ENCODE results near the gene ITPR3.

DNA sequence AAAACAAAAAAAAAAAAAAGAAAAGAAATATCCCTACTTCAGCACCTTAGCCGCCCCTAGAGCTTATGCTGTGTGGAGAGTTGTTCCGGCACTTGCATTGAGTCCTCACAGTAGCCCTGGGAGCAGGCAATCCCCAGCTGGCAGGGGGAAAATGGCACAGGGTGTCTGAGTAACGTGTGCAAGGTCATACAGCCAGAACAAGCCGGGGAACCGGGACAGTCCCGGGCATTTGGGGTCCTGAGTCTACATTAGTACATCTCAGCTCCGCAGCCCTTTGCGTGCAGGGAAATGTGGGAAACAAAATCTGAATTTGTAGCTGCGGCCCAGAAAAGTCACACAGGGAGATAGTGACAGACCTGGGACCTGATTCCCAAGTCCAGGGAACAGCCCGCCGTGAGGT lies 44.5 kb upstream of the ITPR3 start:
- no peak for TF ChIP-seq POLR2A (IDR thresholded peaks at IDR 0.05)
- TF ChIP-seq, protein P1, sequence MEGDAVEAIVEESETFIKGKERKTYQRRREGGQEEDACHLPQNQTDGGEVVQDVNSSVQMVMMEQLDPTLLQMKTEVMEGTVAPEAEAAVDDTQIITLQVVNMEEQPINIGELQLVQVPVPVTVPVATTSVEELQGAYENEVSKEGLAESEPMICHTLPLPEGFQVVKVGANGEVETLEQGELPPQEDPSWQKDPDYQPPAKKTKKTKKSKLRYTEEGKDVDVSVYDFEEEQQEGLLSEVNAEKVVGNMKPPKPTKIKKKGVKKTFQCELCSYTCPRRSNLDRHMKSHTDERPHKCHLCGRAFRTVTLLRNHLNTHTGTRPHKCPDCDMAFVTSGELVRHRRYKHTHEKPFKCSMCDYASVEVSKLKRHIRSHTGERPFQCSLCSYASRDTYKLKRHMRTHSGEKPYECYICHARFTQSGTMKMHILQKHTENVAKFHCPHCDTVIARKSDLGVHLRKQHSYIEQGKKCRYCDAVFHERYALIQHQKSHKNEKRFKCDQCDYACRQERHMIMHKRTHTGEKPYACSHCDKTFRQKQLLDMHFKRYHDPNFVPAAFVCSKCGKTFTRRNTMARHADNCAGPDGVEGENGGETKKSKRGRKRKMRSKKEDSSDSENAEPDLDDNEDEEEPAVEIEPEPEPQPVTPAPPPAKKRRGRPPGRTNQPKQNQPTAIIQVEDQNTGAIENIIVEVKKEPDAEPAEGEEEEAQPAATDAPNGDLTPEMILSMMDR (IDR thresholded peaks at IDR 0.05) = no peak

Data from sigmoid colon (tissue), 3 donors.